Posterior vena cava (tissue), 2 donors: ENCODE measurements around the gene C10orf88. TPM values are rescaled to one million over a fixed set of nuclear protein-coding genes. Genes with fewer than 3 reads are reported as not detected.
"Not testable (repeated sequence)": the region's sequence is repeated elsewhere in the genome, so short reads cannot be mapped to it uniquely, and the experiment has no call there.

Source experiments
- DNase-seq: peaks from one replicate; pipeline ENCODE4 v3.0.0-alpha.2; 2020; ENCODE audit warnings: low spot score
- intact Hi-C, 2 donors: fragments of 100-400 bp; cut with DNase I; formaldehyde crosslinking; loops; one replicate each; pipeline versions ENCODE4 v1.14.1 to v1.14.2; 2022 to 2023
- total RNA-seq, 2 donors: library from RNA; stranded (reverse); fragmentation: NEBNext Ultra II Directional; extraction: Animal tissue kit (Norgen Biotek cat#: 25700); gene quantifications; one replicate each; pipeline ENCODE4 v1.2.1, GENCODE V29; 2021
- donor health status: DM: yes; HTN: yes; CAD: no.
- donor health status: DM: yes; HTN: yes; CAD: no.

C10orf88 gene
- total RNA-seq, 2 donors from 2014 or later: 4.9 to 9.3 TPM

GRCh38 chr10:122974023-122974422, 20.0 kb upstream of the C10orf88 start:
- intact Hi-C loops: no loop called here
- no peak for DNase-seq

GRCh38 chr10:122968698-122969097, 14.7 kb upstream of the C10orf88 start:
- DNase-seq: no peak
- intact Hi-C loops: no loop called here

- intact Hi-C loops: no loop called here
- no peak for DNase-seq
These were observed 12.9 kb upstream of the C10orf88 start for GRCh38 chr10:122966879-122967278.

- no peak for DNase-seq
- intact Hi-C loops: no loop called here
These were observed 8.4 kb upstream of the C10orf88 start for GRCh38 chr10:122962405-122962804.

GRCh38 chr10:122957474-122957873, 3.4 kb upstream of the C10orf88 start:
- DNase-seq: no peak
- intact Hi-C loops: no loop called here

DNA sequence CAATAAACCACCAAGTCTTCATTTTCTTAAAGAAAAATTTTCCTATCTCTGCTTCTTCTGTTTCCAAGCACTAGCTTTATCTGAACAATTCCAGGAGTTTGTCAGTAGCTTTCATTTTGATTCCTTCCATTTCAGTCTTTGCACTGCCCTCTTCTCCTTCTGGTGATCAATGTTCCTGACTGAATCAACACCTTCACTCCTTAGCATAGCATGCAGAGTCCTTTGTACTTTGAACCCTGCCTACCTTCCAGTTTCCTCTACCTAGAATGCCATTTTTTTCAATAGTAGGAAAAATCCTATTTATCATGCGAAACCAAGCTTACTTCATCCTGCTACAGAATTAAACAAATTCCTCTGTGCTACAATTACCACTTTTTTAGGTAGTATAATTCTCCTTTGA, 1.9 kb upstream of the C10orf88 start:
- DNase-seq: no peak
- intact Hi-C loops: no loop called here

DNA sequence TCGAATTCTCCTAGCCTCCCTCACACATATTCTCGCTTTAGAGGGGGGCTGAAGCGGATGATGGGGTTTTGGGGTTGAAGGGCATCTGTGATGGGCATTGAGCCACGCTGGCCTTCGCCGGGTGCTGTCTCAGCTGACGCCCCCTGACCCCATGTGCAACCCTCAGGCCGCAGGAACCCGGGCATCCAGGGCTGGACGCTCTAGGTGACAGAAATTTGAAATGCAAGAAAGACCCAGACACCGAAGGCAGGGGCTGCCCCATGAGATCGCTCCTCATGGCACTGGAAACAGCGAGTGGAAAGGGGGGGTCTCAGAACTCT, 664 bp upstream of the C10orf88 start:
- intact Hi-C loops: no loop called here
- DNase-seq: no peak

- intact Hi-C loops: no loop called here
- no peak for DNase-seq
These were observed 4.7 kb downstream of the C10orf88 start for GRCh38 chr10:122949296-122949695.

DNA sequence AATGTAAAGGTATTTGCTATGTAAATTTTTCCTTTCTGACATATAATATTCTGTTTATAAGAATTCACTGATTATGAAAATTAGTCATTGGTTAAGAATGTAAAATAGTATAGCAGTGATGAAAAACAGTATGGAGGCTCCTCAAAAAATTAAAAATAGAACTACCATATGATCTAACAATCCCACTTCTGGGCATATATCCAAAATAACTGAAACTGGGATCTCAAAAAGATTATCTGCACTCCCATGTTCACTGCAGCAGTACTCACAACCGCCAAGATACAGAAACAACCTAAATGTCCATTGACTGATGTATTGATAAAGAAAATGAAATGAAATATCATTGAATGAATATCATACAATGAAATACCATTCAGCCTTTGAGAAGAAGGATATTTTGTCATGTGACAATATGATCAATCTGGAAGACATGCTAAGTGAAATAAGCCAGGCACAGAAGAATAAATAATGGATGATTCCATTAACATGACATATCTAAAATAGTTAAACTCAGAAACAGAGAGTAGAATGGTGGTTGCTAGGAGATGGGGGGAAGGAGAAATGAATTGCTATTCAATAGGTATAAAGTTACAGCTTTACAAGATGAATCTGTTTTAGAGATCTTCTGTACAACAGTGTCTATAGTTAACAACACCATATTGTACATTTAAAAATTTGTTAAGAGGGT, 14.0 kb downstream of the C10orf88 start:
- DNase-seq: no peak
- intact Hi-C loops: no loop called here

DNA sequence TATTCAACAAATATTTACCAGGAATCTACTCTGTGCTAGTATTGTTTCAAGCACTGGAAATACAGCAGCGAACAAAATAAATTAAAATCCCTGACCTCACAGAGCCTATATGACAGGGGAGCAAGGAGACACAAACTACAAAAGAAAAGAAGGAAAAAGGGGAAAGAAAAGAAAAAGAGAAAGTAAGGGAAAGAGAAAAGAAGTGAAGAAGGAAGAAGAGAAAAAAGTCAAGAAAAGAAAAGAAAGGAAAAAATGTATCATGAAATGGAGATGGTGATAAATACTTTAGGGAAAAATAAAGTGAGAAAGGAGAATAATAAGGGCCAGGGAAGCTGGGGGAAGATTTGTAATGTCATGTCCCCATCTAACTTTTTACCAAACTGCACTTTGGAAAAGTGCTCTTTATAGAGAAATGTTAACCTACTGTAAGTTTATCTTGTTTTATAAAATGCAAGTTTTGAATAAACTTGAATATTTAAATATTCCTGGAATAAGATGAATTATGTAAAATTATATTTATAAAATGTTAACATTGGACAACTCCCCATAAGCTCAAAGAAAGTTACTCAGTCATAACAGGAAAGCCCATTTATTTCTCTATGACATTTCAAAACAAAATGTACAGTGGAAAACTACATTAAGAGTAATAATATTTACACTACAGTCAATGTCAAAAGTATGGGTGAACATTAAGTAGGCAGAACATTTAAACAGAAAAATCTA, 14.7 kb downstream of the C10orf88 start:
- intact Hi-C loops: no loop called here
- DNase-seq: no peak

- intact Hi-C loops: no loop called here
- no peak for DNase-seq
These were observed 22.7 kb downstream of the C10orf88 start for GRCh38 chr10:122931088-122931906.

GRCh38 chr10:122930140-122930539, 23.9 kb downstream of the C10orf88 start:
- no peak for DNase-seq
- intact Hi-C loops: no loop called here

- no peak for DNase-seq
- intact Hi-C loops: no loop called here
These were observed 38.3 kb downstream of the C10orf88 start for GRCh38 chr10:122915700-122916099.

DNA sequence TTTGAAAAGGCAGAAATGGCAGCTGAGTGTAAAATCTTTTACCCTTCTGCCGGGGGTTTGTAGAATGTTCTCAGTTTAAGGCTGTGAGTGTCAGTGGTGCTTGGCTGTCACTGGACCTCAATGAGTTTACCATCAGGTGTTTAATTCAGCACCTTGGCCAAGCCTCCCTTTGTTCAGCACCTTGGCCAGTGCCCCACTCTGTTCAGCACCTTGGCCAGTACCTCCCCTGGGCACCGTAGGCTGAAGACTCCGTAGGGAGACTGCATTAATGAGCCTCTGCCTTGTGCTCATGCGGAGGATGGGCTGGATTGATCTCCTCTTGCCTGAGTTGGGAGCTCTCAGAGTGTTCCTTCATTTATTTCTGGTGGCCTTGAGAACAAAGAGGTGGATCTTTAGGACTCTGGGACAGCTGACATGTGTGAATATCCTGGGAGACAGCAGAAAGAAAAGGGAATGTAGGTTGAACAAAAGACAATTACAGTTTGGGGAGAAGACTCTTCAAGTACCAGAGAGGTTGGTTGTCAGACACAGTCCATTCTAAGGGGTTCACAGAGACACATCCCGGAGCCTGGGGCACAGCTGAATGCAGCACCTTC, 42.0 kb downstream of the C10orf88 start:
- intact Hi-C loops: no loop called here
- DNase-seq: no peak

- intact Hi-C loops: no loop called here
- DNase-seq: no peak
These were observed 43.7 kb downstream of the C10orf88 start, which contains the start of gene FAM24A for GRCh38 chr10:122910310-122910709. Gene FAM24A, plus strand, starts transcription at chr10:122910610. Its CDS starts 1,025 bp downstream, at chr10:122911635.

- intact Hi-C loops, DNase-seq: not testable (repeated sequence)
These were observed 50.2 kb downstream of the C10orf88 start for GRCh38 chr10:122903861-122904260.

DNA sequence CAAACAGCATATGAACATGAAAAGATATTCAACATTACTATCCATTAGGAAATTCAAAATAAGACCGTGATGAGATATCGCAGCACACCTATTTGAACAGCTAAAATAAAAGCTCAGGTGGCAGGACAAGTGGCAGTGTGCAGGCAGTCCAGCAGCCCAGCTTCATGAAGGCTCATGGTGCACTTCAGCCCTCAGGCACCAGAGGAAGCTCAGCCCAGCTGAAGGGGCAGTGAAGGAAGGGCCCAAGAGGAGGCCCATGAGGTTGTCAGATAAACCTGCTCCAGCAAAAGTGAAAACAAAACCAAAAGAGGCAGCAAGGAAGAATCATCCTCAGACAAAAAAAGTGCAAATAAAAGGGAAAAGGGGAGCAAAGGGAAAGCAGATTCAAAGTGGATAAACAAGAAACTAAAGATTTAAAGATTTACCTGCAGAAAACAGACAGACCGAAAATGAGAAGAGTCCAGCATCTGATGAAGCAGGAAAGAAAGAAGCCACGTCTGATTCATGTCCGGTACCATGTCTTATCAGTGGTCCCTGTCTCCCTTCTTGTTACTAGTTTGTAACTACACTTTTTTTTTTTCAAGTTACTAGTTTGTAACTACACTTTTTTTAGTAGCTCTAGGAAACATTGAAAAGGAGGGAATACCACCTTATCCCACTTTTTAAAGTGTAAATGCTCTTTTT, 59.6 kb downstream of the C10orf88 start:
- intact Hi-C loops: no loop called here
- DNase-seq: no peak

DNA sequence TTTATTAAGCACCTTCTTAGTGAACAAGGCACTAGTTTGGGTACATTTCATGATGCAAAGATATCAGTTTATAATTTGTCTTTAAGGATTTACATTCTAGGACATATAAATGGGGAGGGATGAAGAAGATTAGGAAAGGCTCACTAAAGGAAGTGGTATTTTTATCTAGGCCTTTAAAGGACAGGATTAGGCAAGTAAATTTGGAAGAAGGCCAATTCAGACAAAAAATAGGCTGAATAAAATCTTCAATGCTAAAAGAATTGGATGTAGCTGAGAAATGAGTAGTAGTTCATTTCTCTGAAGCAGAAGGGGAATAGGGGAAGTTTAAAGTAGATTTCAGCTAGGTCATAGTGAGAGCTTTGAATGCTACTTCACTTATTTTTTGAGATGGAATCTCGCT, 69.9 kb downstream of the C10orf88 start:
- intact Hi-C loops: no loop called here
- DNase-seq: no peak

- no peak for DNase-seq
- intact Hi-C loops: no loop called here
These were observed 71.3 kb downstream of the C10orf88 start for GRCh38 chr10:122882766-122883165.
